HL-60/S4 treated with retinoic acid at 250 ng/mL for 4 days and 3 days (cell line): ENCODE data around the gene SIL1.
"Not testable (repeated sequence)": the region's sequence is repeated elsewhere in the genome, so short reads cannot be mapped to it uniquely, and the experiment has no call there.

Experiments used
- in situ Hi-C: fragments of 300-500 bp; cut with MboI; formaldehyde crosslinking; loops from 2 replicates; pipeline ENCODE4 v1.7.0; 2022; ENCODE audit warnings: low sequenced_read_pairs

Gene SIL1

DNA sequence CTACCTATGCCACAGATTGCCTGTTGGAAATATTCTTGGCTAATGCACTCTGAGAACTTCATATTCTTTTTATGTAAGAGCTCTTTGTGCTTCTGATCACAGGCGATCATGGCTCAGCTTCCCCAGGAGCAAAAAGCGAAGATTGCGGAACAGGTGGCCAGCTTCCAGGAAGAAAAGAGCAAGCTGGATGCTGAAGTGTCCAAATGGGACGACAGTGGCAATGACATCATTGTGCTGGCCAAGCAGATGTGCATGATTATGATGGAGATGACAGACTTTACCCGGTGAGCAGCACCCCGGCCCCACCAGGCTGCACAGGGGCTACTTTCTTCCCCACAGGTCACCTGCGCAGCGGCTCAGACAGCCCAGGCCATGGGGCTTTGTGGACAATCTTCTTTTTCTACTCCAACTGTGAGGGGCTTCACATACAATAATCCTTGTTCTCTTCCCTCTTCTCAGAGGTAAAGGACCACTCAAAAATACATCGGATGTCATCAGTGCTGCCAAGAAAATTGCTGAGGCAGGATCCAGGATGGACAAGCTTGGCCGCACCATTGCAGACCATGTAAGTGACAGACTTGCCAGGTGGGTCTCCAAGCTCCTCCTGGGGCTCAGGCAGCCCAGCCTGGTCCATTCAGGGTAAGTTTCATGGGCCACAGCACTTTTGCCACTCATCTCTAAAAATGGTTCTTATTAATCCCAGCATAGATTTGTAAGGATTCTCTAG, 267.6 kb downstream of the SIL1 start:
- in situ Hi-C loops: no loop called here

DNA sequence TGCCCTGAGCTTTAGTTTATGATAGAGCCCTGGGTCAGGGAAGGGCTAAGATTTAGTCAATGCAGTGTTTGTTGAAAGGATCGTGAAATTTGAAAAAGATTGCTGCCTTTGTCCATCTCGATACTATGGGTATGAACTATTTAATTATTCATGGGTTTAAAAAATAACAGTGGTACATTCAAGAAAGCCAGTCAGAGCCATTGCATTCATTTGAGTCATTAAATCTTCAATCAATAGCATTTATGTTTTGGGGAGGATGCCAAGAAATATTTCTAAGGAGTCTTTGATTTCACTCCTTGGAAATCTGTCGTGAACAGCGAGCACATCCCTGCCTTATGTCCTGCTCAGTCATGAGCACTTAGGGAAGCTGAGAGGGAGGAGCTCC, 268.6 kb downstream of the SIL1 start:
- in situ Hi-C loops: no loop called here

DNA sequence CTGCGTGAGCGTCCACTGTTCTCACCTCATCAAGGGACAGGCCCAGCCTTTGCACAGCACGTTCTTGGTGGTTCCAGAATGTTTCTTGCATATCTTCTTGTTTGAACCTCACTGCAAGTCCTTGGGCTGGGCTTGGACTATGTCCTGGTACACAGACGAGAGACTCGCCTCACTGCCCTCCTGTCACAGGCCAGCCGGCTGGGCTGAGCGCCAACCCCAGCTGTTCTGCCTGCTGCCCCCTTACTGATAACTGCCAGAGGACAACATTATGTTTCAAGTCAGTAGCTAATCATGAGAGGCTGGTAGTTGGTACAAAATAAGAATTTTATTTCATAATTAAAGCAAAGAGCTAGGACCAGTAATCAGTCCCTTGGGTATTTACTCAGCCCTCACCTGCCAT, 270.2 kb downstream of the SIL1 start:
- in situ Hi-C loops: no loop called here

DNA sequence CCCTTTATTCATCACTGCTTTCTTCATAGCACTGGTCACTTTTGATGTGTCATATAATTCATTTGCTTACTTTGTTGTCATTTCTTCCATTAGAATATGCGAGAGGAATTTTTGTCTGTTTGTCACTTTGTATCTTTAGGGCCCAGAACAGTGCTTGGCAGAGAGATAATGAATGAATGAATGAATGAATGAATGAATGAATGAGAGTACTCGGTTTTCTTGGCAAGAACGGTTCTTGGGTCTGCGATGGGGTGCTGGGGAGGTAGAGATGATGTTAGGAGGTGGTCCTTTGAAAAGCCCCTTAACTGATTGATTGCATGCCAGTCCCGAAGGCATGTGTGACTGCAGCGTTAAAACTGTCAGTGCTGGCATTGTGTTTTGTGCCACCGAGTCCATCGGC, 270.6 kb downstream of the SIL1 start:
- in situ Hi-C loops: no loop called here

DNA sequence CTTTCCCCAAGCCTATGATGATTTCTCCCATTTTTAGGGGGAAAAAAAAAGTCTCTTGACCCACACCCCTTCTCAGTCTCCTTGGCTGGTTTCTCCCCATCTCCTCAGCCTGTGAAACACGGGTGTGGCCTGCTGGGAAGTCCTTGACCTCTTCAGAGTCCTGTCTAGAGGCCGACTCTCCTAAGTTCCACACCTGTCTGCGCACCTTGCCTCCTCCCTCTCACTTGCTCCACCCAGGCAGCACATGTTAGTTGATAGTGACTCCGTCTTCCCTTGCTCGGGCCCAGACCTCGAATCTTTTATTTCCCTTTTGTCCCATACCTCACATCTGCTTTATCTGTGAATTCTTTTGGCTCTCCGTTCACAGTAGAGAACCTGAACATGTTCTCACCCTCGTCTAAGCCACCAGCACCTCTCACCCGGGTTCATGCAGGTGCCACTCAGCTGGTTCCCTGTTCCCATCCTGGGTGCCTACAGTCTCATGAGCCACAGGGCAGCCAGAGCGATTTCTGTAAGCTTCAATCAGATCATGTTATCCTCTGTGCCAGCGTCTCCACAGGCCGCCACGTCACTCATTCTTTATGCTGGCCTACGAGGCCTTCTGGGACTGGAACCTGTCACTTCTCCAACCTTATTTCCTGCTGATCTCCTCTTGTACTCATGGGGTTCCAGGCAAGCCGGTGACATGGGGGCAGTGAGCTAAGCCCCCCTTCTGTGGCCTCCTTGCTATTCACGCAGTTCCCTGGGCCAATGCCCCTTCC, 271.3 kb downstream of the SIL1 start:
- in situ Hi-C loops: no loop called here

DNA sequence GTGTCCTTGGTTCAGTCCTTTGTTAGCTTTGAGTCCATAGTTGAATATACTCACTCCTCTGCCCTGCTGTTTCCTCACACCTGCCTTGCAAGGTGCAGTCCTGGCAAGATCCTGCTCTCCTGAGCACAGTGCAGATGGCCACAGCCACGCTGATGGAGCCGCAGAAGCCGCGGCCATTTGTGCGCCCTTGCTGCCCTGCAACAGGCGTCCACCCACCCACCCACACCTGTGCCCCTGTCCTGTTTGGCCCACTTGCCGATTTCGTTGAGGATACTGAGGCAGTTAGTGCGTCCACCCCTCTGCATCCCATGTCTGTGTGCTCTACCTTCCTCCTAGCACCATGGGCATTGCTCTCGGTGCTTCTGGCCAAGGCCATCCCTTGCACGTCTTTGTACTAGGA, 271.9 kb downstream of the SIL1 start:
- in situ Hi-C loops: no loop called here

DNA sequence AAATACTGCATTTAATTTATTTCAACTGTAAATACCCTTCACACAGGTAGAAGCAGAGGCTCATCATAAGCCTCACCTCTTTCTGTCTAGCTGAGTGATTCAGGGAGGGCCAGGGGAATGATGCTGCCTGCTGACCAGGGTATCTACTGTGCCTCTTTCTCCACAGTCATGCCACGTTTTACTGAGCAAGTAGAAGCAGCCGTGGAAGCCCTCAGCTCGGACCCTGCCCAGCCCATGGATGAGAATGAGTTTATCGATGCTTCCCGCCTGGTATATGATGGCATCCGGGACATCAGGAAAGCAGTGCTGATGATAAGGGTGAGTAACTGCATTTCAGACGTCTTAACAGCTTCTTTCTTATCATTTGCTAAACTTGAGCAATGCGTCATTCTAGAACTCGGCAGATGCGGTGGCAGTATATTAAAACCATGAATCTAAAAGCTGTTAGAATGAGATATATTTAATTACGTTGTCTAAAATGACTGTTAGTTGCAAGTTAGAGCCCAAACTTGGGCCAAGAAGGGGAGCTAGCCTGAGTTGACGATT, 273.0 kb downstream of the SIL1 start:
- in situ Hi-C loops: no loop called here

DNA sequence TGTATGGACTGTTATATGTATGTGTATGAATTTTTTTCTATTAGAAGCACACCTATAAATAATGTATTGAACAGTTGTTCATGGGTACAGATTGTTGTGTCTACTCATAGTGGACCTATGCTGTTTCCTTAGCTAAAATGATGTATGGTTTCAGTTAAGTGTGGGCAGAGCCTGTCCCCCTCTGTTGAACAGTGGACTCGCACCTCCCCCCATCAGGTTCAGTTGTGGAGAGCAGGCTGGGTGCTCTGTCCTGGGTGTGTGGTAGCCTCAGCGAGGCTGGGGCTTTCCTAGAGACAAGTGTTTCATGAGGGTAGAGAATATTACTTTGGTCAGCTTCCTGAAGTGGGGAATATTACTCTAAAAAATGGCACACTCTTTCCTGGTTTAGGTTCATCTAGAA, 275.7 kb downstream of the SIL1 start:
- in situ Hi-C loops: no loop called here

DNA sequence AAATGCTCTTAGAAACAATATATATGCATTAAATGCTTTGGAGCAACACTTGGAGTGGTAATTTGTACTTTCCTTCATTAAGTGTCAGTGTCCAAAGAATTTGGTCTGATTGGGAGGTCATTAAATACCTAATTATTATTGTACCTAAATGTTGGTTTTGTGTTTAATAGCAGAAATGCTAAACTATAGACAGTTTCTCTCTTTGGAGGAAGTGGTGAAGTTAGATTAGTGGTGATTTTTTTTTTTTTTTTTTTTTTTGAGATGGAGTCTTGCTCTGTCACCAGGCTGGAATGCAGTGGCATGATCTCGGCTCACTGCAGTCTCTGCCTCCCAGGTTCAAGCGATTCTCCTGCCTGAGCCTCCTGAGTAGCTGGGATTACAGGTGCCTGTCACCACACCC, 276.8 kb downstream of the SIL1 start:
- in situ Hi-C loops: not testable (repeated sequence)

DNA sequence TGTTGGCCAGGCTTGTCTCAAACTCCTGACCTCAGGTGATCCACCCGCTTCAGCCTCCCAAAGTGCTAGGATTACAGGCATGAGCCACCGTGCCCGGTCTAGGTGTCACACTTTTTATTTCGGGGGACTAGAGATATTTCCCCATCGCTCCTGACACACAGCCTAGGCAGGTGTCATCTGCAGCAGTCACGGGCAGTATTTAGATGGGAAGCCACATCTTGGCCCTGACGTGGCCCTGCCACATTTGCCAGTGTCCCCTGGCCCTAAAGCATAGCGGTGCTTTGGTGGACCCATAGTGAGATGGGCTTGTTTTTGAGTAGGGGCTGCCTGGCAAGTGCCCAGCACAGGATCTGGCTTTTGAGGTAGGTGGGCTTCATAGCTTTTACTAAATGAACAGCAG, 278.0 kb downstream of the SIL1 start:
- in situ Hi-C loops: no loop called here

DNA sequence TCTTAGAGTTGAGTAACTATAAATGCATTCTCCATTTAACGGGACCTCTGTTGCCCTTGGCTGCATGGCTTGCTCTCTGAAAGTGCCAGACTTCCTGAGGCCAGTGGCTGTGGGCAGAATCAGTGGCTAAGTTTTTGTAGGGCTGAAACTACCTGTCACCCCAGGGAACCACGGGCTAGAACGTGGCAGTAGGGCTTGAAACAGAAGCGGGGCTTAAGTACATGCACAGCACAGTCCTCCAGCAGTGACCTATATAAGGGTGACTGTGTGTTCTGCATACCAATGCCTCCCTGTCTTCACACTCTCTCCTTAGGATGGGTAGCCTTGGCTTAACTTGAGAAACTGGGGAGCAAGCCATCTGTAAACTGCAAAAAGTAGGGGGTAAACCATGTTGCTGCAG, 279.5 kb downstream of the SIL1 start:
- in situ Hi-C loops: no loop called here

DNA sequence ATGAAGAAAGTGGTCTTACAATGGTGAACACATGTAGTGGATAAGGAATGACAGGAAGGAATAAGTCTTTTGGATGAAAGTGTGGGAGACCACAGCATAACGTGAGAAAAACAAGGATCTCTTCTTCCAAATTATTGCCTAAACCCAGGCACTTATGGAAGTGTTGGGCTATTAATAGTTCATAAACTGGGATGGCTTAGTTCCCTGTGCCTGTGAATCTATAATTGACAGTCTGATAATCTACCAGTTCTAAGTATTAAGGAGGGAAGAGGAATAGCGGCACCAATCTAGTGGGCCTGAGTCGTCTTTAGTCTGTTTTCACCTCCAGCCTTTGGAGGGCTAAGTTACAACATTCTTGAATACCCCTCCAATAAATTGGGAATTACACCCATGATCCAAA, 283.8 kb downstream of the SIL1 start:
- in situ Hi-C loops: no loop called here

DNA sequence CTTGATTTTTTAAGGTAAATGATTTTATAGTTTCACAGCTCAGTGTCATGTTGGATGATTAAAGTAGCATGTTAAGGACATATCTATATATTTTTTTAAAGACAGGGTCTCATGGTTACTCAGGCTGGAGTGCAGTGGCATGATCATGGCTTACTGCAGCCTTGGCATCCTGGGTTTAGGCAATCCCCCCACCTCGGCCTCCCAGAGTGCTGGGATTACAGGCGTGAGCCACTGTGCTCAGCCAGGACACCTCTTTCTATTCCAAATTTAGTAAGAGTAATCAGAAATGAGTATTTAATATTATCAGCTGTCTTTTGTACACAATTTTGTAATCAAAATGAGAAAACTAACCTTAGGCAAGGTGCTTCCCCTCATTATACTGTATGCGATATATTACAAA, 284.4 kb downstream of the SIL1 start:
- in situ Hi-C loops: no loop called here

DNA sequence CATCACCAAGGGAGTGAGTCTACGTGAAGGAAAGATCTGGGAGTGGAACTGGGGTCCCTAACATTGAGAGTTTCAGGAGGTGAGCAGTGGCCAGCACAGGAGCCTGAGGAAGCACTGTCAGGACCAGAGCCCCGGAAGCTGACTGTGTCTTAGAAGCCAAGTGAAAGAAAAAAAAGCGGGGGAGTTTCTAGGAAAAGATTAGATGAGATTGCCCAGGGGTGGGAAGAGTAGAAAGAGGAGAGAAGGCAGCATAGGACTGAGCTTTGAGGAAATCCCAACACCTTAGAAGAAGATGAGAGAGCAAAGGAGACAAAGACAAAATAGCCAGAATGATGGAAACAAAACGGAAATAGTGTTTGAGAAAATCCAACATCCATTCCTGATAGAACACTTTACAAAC, 286.1 kb downstream of the SIL1 start:
- in situ Hi-C loops: no loop called here

DNA sequence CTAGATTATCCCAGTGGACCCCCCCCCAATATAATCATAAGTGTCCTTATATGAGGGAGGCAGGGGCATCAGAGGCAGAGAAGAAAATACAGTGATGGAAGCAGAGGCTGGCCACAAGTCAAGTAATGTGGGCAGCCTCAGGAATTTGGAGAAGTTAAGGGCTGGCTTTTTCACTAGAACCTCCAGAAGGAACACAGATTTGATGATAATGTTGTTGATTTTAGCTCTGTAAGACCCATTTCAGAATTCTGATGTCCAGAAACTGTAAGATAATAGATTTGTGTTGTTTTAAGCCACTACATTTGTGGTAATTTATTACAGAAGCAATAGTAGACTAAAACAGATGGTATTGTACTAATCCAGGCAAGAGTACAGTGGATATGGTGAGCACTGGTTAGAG, 286.7 kb downstream of the SIL1 start:
- in situ Hi-C loops: no loop called here

DNA sequence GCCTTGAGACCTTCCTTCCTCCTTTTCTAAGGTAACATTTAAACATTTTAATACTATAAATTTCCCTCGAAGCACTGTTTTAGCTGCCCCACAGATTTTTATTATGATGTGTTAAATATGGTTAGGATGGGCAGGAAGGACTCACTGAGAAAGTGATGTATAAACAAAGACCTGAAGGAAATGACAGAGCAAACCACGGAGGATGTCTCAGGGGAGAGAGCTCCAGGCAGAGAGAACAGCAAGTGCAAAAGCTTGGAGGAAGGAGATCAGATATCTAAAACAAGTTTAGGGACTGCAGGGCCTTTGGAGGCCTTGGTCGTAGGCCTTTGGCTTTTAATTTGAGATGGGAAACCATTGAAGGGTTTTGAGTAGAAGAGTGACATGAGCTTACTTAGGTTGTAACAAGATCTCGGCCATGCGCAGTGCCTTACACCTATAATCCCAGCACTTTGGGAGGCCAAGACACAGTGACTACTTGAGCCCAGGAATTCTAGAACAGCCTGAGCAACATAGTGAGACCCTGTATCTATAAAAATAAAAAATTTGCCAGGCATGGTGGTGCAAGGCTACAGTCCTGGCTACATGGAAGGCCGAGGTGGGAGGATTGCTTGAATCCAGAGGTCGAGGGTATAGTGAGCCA, 287.5 kb downstream of the SIL1 start:
- in situ Hi-C loops: no loop called here

DNA sequence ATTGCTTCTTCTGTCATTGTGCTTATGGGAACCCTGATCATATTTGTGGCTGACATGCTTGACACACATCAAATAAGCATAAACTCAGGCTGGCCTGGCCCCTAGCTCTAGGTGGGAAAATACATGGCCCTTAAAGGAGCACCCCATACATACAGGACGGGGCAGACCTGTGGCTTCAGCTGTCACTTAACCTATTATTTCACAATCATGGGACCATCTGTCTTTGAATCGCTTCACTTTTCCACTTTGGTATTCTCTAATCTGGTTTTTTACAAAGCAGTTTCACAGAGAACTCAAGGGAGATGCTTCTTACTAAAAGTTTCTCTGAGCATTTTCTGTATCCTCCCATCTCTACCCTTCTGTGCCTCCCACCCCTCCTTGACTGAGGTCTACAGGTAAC, 288.4 kb downstream of the SIL1 start:
- in situ Hi-C loops: no loop called here

DNA sequence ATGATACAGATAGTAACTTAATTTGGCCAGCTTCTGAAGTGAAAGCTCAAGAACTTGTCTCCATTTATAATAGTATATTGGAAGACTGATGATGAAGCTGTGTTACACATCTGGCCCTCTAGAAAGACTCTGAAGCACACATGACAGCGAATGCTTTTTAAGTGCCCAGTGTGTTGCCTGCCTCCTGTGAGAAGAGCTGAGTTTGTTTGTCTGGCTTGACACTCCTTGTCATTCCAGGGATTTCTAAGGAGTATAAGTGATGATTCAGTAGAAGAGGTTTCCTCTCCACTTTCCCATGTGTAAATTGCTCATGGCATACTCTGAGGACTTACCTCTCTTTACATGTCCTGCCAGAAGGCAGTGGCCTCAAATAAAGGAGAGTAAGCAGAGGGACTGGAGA, 292.6 kb downstream of the SIL1 start:
- in situ Hi-C loops: no loop called here

DNA sequence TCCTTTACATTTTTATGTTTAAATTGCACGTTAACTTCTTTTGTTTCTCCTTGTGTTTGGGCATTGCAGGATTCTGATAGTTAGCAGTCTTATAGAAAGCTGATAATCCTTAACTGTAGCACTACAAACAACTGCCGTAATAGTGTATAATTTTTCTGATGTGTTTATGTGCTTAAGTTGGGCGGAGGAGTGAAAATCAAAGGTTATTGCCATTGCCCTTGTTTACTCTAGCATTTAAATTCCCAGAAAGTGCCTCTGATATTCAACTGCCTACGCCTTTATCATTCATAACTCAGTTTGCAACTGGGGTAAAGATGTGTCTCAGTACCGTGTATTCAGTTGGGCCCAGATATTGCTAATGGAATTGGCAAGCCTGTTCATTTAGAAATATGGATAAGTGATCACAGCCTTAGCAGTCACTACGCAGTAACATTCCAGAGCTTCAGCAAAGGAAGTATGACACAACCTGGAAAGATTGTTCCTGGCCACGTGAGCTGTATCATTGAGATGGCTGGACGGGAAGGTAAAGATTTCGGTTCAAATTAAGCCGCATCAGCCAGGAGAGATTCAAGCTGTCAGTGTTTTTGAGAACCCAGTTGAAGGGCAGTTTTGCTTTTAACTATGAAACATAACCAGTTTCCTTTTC, 294.9 kb downstream of the SIL1 start:
- in situ Hi-C loops: no loop called here

DNA sequence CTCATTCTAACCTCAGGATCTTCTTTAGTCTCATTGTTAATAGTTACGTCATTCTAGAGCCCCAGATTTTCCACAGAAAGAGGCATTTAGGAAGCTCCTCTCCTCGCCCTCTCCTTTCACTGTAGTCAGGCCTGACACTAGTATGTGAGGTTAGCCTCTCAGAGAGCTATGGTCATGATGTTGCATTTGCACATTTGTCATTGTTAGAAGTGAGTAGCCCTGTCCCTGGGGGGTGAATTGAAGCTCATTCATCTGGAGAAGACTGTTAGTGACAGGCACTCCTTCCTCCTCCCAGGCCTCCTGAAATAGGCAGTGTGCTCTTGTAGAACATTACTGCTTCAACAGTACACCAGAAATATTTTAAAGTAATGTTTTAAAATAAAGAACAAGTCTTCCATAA, 296.5 kb downstream of the SIL1 start:
- in situ Hi-C loops: no loop called here

DNA sequence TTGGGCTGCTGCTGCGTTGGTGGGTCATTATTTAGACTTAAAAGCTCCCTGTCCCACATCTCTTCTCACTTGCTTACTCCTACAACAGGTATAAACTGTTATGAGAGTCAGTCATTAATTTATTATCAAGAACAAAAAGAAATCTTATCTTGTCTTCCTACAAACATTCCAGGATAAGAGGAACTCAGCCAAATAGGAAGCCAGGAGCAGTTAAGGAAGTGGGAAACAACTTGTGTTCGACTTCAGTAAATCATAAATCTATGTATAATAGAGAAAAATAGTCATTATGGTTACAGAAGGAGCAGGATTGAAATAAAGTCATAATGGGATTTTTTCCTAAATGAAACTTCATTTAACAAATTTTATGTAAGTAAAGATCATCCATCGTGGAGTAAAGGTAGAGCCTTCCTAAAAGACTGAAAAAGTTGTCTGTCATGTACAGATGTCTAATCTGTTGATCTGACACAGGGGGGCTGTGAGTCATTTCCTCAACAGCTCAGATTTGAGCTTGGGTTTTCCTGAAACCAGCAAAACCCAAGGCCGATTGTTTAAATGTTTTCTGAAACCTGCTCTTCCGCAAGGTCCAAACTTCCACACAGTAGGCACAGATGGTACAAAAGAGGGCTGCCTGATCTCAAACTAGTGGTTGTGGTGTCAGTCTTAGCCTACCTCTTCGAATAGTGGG, 297.7 kb downstream of the SIL1 start:
- in situ Hi-C loops: no loop called here
